Ascending aorta (tissue), 2 donors: ENCODE results near the gene WNK2. TPM values are rescaled to one million over a fixed set of nuclear protein-coding genes. Genes with fewer than 3 reads are reported as not detected.

ENCODE experiments used
- DNase-seq, 2 donors: peaks; one replicate each; pipeline ENCODE4 v3.0.0-alpha.2; 2019; ENCODE audit warnings: low spot score in 2 of 2
- H3K27ac ChIP-seq, 2 donors: fragments of 200-600 bp; sonication (generic); one replicate each; pipeline ENCODE4 v1.5.1; 2016 to 2017; ENCODE audit warnings: mild to moderate bottlenecking in 1 of 2
- H3K27me3 ChIP-seq: fragments of 200-600 bp; sonication (generic); one replicate; pipeline ENCODE4 v1.5.1; 2017
- H3K36me3 ChIP-seq, 2 donors: fragments of 200-600 bp; sonication (generic); one replicate each; pipeline ENCODE4 v1.5.1; 2016
- H3K4me1 ChIP-seq, 2 donors: fragments of 200-600 bp; sonication (generic); one replicate each; pipeline ENCODE4 v1.5.1; 2016 to 2017; ENCODE audit warnings: mild to moderate bottlenecking in 1 of 2
- H3K4me3 ChIP-seq, 2 donors: fragments of 200-600 bp; sonication (generic); one replicate each; pipeline ENCODE4 v1.5.1; 2016 to 2017; ENCODE audit warnings: mild to moderate bottlenecking in 1 of 2
- H3K9me3 ChIP-seq, 2 donors: fragments of 200-600 bp; sonication (generic); one replicate each; pipeline ENCODE4 v1.5.1; 2016
- intact Hi-C: fragments of 100-400 bp; cut with DNase I; formaldehyde crosslinking; loops from one replicate; pipeline ENCODE4 v1.15.1; 2023
- total RNA-seq: library from RNA; depleted of rRNA; stranded (reverse); fragments of >200 nt; gene quantifications from one replicate; pipeline ENCODE4 v1.1.0, GENCODE V29; 2016
- TF ChIP-seq, protein P1 (sequence below), 3 experiments: fragments of 200-600 bp in 2 of 3; fragments of 450-650 bp in 1 of 3; sonication (generic) in 2 of 3; IDR thresholded peaks; one replicate each; pipeline ENCODE4 v1.5.1; 2016 to 2019; ENCODE audit warnings: antibody characterized with exemption in 3 of 3, mild to moderate bottlenecking in 1 of 3, moderate library complexity in 1 of 3

Gene WNK2
- total RNA-seq, 1 donor from 2014 or later, result not detected

DNA sequence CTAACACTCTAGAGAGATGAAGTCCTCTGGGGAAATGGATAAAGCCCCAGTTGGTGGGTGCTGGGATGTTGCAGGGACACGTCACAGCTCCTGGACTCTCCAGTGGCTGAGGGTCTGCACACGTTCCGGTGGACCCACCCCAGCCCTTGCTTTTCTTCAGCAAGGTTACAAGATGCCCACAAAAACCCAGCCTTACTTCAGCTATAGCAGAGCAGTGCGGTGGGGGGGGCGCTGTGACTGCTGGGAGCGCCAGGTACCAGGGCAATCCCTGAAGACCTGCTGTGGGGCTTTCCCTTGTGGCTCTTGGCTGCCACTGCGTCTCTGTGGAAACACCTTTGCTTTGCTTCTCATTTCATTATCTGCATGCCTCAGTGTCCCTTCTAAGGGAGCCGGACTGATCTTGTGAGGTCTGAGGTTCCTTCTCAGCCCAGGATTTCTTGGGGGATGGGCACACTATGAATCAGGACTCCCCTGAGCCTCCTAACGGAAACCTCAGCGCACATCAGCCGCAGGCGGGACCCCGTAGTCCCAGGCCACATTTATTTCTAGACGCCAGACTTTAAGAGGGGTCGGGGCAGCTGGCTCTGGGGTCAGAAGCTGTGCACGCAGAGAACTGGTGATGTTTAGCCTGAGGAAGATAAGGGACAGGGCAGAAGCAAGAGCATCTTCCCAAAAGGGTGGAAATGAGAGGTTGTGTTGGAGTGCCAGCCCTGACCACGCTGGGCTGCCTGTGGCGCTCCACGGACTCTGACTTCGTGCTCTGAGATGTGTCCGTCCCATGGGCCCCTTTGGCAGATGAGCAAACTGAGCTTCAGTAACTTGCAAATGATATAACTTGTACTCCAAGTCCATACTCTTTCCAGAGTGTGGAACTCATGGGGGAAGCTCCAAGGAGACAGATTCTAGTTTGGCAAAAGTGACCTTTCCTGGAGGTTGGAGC, 106.8 kb downstream of the WNK2 start:
- Histone ChIP-seq H3K9me3 (no peaks in the 10 kb centered on the region), H3K27ac (no peak overlapping the region), H3K36me3 (no peaks in the 10 kb centered on the region), H3K4me3 (no peak overlapping the region), H3K4me1 (no peaks in the 10 kb centered on the region), H3K27me3 (no peaks in the 10 kb centered on the region)
- intact Hi-C loops, result no loop called here
- TF ChIP-seq, protein P1, sequence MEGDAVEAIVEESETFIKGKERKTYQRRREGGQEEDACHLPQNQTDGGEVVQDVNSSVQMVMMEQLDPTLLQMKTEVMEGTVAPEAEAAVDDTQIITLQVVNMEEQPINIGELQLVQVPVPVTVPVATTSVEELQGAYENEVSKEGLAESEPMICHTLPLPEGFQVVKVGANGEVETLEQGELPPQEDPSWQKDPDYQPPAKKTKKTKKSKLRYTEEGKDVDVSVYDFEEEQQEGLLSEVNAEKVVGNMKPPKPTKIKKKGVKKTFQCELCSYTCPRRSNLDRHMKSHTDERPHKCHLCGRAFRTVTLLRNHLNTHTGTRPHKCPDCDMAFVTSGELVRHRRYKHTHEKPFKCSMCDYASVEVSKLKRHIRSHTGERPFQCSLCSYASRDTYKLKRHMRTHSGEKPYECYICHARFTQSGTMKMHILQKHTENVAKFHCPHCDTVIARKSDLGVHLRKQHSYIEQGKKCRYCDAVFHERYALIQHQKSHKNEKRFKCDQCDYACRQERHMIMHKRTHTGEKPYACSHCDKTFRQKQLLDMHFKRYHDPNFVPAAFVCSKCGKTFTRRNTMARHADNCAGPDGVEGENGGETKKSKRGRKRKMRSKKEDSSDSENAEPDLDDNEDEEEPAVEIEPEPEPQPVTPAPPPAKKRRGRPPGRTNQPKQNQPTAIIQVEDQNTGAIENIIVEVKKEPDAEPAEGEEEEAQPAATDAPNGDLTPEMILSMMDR (IDR thresholded peaks at IDR 0.05), result no peak
- no peak for DNase-seq

DNA sequence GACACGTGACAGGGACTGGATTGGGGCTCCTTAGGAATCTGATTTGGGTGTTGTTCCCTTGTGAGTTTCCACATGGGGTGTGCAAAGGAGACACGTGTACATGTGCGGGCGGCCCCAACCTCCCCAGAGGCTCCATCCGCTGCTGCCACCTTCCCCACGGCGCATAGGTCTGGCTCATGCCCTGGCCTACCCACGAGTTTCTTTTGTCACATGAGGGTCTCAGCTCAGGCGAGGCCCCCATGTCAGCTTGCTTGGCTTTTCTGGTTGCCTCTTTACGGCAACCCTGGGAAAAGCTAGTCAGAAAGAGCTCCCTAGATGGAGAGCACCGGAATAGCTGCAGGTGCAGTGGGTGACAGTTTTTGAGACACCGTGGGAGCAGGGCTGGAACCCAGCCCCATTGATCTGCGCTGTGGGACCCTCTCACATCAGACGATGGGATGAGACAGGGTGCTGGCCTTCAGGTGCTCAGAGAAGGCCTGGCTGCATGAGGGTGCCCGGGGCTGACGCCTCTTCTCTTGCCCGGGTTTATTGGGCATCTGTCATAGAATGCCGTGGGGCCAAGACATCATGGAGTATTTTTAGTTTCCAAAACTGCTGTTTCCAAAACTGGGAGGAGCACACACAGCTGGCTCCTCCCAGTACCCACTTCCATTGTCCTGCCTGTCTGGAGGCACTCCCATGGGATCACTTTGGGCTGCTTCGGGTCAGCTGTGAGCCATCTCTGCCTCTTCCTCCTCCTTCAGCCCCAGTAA, 107.8 kb downstream of the WNK2 start:
- no peak for DNase-seq
- intact Hi-C loops, result no loop called here

DNA sequence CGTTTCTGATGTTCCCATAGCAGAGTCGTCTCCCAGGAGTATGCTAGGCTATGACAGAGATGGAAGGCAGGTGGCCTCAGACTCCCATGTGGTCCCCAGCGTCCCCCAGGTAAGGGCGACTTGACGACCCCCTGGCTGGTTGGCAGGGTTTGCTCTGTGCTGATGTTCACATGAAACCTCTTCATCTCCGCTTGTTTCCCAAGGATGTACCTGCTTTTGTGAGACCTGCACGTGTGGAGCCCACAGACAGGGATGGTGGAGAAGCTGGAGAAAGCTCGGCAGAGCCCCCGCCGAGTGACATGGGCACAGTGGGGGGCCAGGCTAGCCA, 108.3 kb downstream of the WNK2 start:
- TF ChIP-seq, protein P1 (IDR thresholded peaks at IDR 0.05), result no peak
- H3K27me3 ChIP-seq, result no peaks in the 10 kb centered on the region
- intact Hi-C loops, result no loop called here
- no peaks in the 10 kb centered on the region for H3K9me3 ChIP-seq
- H3K4me3 ChIP-seq, result no peak overlapping the region
- H3K36me3 ChIP-seq, result no peaks in the 10 kb centered on the region
- no peak for DNase-seq
- no peaks in the 10 kb centered on the region for H3K4me1 ChIP-seq
- H3K27ac ChIP-seq, result no peak overlapping the region

More for the DNA sequence above, 107.8 kb downstream of the WNK2 start:
- Histone ChIP-seq H3K36me3 (no peaks in the 10 kb centered on the region), H3K4me1 (no peaks in the 10 kb centered on the region), H3K27ac (no peak overlapping the region), H3K27me3 (no peaks in the 10 kb centered on the region), H3K9me3 (no peaks in the 10 kb centered on the region), H3K4me3 (no peak overlapping the region)
- TF ChIP-seq, protein P1 (IDR thresholded peaks at IDR 0.05), result no peak

DNA sequence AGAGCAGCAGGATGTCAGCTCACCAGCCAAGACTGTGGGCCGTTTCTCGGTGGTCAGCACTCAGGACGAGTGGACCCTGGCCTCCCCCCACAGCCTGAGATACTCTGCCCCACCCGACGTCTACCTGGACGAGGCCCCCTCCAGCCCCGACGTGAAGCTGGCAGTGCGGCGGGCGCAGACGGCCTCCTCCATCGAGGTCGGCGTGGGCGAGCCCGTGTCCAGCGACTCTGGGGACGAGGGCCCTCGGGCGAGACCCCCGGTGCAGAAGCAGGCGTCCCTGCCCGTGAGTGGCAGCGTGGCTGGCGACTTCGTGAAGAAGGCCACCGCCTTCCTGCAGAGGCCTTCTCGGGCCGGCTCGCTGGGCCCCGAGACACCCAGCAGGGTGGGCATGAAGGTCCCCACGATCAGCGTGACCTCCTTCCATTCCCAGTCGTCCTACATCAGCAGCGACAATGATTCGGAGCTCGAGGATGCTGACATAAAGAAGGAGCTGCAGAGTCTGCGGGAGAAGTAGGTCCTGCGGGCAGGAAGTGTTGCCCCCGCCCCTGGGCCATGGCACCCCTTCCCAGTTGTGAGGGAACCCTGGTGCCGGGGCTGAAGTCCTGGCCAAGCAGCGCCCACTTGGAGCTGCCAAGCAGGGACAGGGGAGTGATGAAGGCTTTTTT, 108.9 kb downstream of the WNK2 start:
- intact Hi-C loops, result no loop called here

DNA sequence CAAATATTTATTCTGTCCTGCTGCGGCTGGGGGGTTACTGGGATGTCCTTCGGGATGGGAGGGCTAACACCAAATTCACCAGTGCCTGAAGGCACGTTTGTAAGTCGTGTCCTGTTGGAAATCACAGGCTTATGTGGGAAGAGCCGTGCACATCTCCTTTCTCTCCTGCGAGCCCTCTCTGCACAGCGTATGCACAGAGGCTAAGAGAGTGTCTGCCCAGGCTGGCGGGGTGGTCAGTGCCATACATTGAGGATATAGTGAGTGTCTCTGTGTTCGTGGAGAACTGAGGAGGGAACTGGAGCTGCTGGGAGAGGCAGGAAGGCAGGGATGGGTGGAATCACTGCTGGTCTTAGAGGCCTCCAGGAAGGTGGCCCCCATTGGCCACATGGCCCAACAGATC, 110.1 kb downstream of the WNK2 start:
- no peaks in the 10 kb centered on the region for H3K27me3 ChIP-seq
- H3K9me3 ChIP-seq, result no peaks in the 10 kb centered on the region
- H3K4me1 ChIP-seq, result no peaks in the 10 kb centered on the region
- no peak overlapping the region for H3K27ac ChIP-seq
- no peak for DNase-seq
- TF ChIP-seq, protein P1 (IDR thresholded peaks at IDR 0.05), result no peak
- no peaks in the 10 kb centered on the region for H3K36me3 ChIP-seq
- intact Hi-C loops, result no loop called here
- H3K4me3 ChIP-seq, result no peak overlapping the region

More for the DNA sequence above, 108.9 kb downstream of the WNK2 start:
- TF ChIP-seq, protein P1 (IDR thresholded peaks at IDR 0.05), result no peak
- no peaks in the 10 kb centered on the region for H3K27me3 ChIP-seq
- no peaks in the 10 kb centered on the region for H3K4me1 ChIP-seq
- no peak overlapping the region for H3K27ac ChIP-seq
- H3K9me3 ChIP-seq, result no peaks in the 10 kb centered on the region
- H3K36me3 ChIP-seq, result no peaks in the 10 kb centered on the region
- no peak overlapping the region for H3K4me3 ChIP-seq
- no peak for DNase-seq
